OCI-LY1 (cell line): ENCODE results near the gene GCK.

Experiments used
- EZH2 ChIP-seq: fragments of 200-600 bp; sonication (generic), shearing (Covaris generic); IDR thresholded peaks from 2 replicates; pipeline ENCODE4 v1.8.0; 2017; ENCODE audit warnings: borderline replicate concordance, mixed run types, mild to moderate bottlenecking, antibody characterized with exemption, low read length, moderate library complexity, mixed read lengths
- TF ChIP-seq, protein P1 (sequence below): fragments of 200-600 bp; sonication (generic), shearing (Covaris generic); IDR thresholded peaks from 2 replicates; pipeline ENCODE4 v1.5.1; 2017; ENCODE audit warnings: mild to moderate bottlenecking, antibody characterized with exemption, low read length, moderate library complexity, mixed read lengths

DNA sequence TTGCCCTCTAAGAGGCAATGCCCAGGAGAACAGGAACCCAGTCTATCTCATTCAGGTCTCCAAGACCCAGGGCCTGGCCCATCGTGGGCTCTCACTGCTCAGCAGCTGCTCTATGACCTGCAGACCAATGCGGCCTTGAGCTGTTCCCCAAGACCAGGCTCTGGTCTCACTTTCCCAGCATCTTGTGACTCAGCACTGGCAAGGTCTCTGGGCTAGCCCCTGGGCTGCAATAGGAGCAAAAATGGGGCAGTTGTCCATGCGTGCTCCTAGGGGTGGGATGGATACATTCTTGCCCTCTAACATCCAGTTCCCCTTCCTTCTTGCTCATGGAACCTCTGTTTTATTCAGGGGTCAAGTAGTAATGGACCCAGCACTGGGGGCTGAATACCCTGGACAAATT lies 13.5 kb downstream of the GCK start:
- TF ChIP-seq, protein P1, sequence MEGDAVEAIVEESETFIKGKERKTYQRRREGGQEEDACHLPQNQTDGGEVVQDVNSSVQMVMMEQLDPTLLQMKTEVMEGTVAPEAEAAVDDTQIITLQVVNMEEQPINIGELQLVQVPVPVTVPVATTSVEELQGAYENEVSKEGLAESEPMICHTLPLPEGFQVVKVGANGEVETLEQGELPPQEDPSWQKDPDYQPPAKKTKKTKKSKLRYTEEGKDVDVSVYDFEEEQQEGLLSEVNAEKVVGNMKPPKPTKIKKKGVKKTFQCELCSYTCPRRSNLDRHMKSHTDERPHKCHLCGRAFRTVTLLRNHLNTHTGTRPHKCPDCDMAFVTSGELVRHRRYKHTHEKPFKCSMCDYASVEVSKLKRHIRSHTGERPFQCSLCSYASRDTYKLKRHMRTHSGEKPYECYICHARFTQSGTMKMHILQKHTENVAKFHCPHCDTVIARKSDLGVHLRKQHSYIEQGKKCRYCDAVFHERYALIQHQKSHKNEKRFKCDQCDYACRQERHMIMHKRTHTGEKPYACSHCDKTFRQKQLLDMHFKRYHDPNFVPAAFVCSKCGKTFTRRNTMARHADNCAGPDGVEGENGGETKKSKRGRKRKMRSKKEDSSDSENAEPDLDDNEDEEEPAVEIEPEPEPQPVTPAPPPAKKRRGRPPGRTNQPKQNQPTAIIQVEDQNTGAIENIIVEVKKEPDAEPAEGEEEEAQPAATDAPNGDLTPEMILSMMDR: no peak
- TF ChIP-seq EZH2: no peak
